Fibroblast of villous mesenchyme (primary cell): ENCODE results near the gene RASGRF2. TPM values are rescaled to one million over a fixed set of nuclear protein-coding genes. Genes with fewer than 3 reads are reported as not detected.
"Not testable (repeated sequence)": the region's sequence is repeated elsewhere in the genome, so short reads cannot be mapped to it uniquely, and the experiment has no call there.

ENCODE experiments used
- DNase-seq: peaks from one replicate; pipeline ENCODE4 v3.0.0-alpha.2; 2010; ENCODE audit warnings: low read depth
- H3K4me3 ChIP-seq: 2 replicates; pipeline ENCODE4 v1.5.1; 2011; ENCODE audit warnings: low read depth, mild to moderate bottlenecking, low read length
- total RNA-seq: library from RNA; depleted of rRNA; stranded (reverse); fragments of >200 nt; gene quantifications from 2 replicates; pipeline ENCODE4 v1.2.3, GENCODE V29; 2012
- TF ChIP-seq, protein P1 (sequence below): IDR thresholded peaks from 2 replicates; pipeline ENCODE4 v1.5.1; 2012; ENCODE audit warnings: low read depth, mild to moderate bottlenecking, low read length; ENCODE audit not compliant: insufficient read depth

The RASGRF2 gene
- total RNA-seq, 1 donor: 3.9 TPM

DNA sequence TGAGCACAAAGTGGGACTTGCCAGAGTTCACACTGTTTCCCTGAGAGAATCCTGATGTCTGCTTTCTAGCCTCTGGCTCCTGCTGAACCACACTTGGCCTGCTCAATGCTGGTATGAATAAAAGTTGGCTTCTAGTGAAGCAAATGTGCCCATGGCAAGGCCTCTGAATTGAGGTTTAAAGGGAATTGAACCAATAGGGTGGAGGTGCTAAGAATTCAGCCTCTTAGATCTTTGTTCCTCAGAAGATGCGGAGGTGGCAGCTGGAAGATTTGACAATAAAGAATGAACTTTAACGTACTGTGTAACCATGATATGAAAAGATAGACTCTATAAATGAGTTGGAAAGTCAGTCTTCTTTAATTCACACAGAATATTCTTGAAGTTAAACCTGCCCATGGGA is 57.2 kb downstream of the RASGRF2 start:
- no peak for DNase-seq
- no peak overlapping the region for H3K4me3 ChIP-seq
- TF ChIP-seq, protein P1, sequence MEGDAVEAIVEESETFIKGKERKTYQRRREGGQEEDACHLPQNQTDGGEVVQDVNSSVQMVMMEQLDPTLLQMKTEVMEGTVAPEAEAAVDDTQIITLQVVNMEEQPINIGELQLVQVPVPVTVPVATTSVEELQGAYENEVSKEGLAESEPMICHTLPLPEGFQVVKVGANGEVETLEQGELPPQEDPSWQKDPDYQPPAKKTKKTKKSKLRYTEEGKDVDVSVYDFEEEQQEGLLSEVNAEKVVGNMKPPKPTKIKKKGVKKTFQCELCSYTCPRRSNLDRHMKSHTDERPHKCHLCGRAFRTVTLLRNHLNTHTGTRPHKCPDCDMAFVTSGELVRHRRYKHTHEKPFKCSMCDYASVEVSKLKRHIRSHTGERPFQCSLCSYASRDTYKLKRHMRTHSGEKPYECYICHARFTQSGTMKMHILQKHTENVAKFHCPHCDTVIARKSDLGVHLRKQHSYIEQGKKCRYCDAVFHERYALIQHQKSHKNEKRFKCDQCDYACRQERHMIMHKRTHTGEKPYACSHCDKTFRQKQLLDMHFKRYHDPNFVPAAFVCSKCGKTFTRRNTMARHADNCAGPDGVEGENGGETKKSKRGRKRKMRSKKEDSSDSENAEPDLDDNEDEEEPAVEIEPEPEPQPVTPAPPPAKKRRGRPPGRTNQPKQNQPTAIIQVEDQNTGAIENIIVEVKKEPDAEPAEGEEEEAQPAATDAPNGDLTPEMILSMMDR: no peak

DNA sequence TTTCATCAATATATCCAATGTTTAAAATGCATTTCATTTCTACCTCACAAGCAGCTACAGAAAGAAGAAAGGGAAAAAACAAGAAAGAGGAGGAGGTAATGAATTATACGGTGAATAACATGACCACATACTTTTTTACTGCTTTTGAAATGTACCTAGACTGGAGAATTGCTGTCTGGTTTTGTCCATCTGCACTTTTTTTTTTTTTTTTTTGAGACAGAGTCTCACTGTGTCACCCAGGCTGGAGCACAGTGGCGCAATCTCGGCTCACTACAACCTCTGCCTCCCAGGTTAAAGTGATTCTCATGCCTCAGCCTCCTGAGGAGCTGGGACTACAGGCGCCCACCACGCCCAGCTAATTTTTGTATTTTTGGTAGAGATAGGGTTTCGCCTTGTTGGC is 58.4 kb downstream of the RASGRF2 start:
- DNase-seq, H3K4me3 ChIP-seq: not testable (repeated sequence)

DNA sequence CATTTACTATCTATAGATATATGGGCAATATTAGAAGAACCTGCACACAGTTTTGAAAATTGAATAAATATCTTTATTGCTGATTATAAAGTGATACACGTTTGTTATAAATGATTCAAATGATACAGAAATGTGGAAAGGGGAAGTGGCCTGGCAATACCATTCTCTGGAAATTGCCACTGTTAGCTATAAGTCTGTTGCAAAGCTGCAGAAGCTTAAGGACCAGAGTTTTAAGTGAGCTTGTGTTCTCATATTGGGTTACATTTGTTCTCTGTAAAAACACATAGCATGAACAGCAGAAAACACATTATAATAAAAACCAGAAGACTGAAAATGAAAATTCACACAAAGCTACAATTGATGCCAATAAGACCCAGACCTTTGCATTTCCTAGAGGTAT is 59.6 kb downstream of the RASGRF2 start:
- no peak overlapping the region for H3K4me3 ChIP-seq
- TF ChIP-seq, protein P1: no peak
- DNase-seq: no peak

DNA sequence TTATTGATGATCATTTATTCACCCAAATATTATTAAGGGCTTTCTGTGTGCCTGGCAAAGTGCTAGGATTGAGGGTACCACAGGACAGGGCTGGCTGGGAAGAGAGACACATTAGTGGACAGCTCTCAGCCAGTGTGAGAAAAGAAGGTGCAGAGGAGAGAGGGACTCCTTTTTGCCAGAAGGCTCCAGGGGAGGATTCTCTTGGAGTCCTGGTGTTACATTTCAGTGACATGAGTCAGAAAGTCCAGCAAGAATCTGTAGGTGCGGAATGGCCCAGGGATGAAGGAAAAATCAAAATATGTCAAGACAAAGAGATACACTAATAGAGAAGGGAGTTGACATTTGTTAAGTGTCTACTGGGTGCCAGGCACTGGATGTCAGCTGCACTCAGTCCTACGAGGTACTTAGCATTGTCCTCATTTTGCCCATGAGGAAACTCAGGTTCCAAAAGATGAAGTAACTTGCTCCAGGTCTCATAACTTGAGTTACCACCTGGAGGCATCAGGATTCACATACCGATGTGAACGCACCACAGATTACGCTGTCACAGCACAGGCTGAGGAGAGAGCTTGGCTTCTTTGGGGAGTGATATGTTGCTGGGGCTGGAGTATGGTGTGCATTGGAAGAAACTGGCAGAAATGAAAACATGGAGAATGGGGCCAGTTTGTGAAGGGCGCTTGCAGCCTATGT is 60.5 kb downstream of the RASGRF2 start:
- no peak overlapping the region for H3K4me3 ChIP-seq
- DNase-seq: no peak
- TF ChIP-seq, protein P1: no peak

DNA sequence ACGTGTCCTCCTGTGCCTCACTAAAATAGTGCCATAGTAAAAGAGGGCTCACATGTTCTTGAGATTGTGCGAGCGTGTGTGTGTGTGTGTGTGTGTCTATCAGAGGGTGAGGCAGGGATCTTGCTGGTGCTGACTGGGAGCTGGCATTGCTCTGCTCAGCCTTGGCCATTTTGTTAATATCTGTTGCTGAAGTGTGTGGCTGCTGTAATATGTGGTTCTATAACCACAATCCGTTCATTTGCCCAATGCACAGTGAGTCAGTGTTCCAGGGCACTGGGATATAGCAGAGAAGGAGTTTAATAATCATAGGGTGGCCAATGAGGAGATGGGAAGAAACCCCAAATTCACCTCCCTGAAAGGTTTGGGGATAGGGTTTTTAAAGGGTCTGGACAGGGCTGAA is 61.3 kb downstream of the RASGRF2 start:
- DNase-seq: peak; percentile 15
- no peak overlapping the region for H3K4me3 ChIP-seq
- TF ChIP-seq, protein P1: no peak

DNA sequence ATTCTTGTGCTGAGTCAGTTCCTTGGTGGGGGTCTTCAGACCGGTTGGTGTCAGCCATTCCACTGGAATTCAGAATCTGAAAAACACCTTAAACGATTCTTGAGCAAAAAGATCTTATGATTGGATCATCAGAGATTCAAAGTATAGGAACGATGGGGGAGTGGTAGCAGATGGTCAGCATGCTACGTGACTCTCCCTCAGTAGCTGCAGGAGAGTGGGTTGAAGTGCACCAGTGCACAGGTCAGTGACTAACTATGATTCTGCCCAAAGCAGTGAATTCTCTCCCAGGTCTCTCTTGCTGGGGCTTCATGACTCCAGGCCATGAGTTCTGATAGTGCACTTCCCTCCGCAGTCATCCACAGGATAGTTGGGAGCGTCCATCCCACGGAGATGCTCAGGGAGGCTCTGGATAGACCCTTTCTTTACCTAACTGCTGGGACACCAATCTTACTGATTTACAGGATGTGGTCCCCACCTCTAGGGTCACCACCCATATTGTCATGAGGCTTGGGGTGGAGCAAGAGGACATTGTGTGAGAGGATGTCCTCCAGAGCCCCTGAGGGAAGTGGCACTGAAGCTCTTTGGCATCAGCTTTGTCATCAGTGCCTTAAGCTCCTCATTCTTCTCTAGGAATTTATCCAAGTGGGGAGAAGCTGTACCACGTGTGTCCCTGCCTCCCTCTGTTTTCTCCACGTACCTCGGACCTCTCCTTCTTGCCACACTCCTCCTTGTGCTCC is 62.0 kb downstream of the RASGRF2 start:
- TF ChIP-seq, protein P1: no peak
- no peak for DNase-seq
- H3K4me3 ChIP-seq: no peak overlapping the region

DNA sequence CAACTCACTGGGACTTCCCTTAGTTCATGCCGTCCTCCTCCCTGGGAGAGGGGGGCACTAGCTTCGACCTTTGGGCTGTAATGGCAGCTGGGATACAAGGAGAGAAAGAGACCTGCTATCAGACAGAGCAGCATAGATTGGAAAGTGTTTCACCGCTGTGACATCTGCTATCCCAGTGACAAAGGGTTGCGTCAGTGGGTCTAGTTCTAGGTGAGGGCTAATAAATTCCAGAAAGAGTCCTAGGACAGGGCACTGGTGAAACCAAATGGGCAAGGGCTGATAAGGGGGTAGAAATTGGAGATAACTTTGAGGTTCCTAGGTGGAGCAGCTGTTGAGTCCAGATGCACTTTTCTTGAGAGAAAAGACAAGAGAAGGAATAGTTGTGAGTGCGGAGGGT is 62.5 kb downstream of the RASGRF2 start:
- no peak for DNase-seq
- no peak overlapping the region for H3K4me3 ChIP-seq
- TF ChIP-seq, protein P1: no peak
